GM10266 (cell line): ENCODE results near the gene EFCAB12.
"Not testable (repeated sequence)": the region's sequence is repeated elsewhere in the genome, so short reads cannot be mapped to it uniquely, and the experiment has no call there.

ENCODE experiments used
- DNase-seq: peaks from one replicate; pipeline ENCODE4 v3.0.0; 2012; ENCODE audit errors: extremely low spot score
- CTCF ChIP-seq: IDR thresholded peaks from 2 replicates; pipeline ENCODE4 v1.5.1; 2012; ENCODE audit warnings: mild to moderate bottlenecking, low read depth; ENCODE audit not compliant: control insufficient read depth, insufficient read depth; ENCODE audit errors: missing control alignments

Gene EFCAB12

GRCh38 chr3:129389572-129389937 is 38.9 kb downstream of the EFCAB12 start:
- DNase-seq = no peak
- no peak for TF ChIP-seq CTCF

GRCh38 chr3:129388791-129389571 is 39.5 kb downstream of the EFCAB12 start:
- DNase-seq = not testable (repeated sequence)

- DNase-seq = no peak
- no peak for TF ChIP-seq CTCF
Measured at GRCh38 chr3:129387487-129387886, 40.9 kb downstream of the EFCAB12 start.

GRCh38 chr3:129386984-129387383 is 41.5 kb downstream of the EFCAB12 start:
- no peak for DNase-seq

GRCh38 chr3:129385507-129385906 is 42.9 kb downstream of the EFCAB12 start:
- DNase-seq = not testable (repeated sequence)

More at GRCh38 chr3:129386984-129387383, 41.5 kb downstream of the EFCAB12 start:
- no peak for TF ChIP-seq CTCF

- no peak for TF ChIP-seq CTCF
- no peak for DNase-seq
Measured at GRCh38 chr3:129384594-129385323, 43.7 kb downstream of the EFCAB12 start.

- not testable (repeated sequence) for DNase-seq
Measured at GRCh38 chr3:129384103-129384502, 44.3 kb downstream of the EFCAB12 start.

GRCh38 chr3:129383292-129383860 is 45.1 kb downstream of the EFCAB12 start:
- TF ChIP-seq CTCF = peak; percentile 78
- DNase-seq = peak; percentile 73
